Fibroblast of villous mesenchyme (primary cell): ENCODE measurements around the gene FAM124A. TPM values are rescaled to one million over a fixed set of nuclear protein-coding genes. Genes with fewer than 3 reads are reported as not detected.

ENCODE experiments used
- DNase-seq: peaks from one replicate; pipeline ENCODE4 v3.0.0-alpha.2; 2010; ENCODE audit warnings: low read depth
- H3K4me3 ChIP-seq: 2 replicates; pipeline ENCODE4 v1.5.1; 2011; ENCODE audit warnings: low read depth, mild to moderate bottlenecking, low read length
- total RNA-seq: library from RNA; depleted of rRNA; stranded (reverse); fragments of >200 nt; gene quantifications from 2 replicates; pipeline ENCODE4 v1.2.3, GENCODE V29; 2012
- TF ChIP-seq, protein P1 (sequence below): IDR thresholded peaks from 2 replicates; pipeline ENCODE4 v1.5.1; 2012; ENCODE audit warnings: low read depth, mild to moderate bottlenecking, low read length; ENCODE audit not compliant: insufficient read depth

The FAM124A gene
- total RNA-seq, 1 donor: 25.0 TPM

DNA sequence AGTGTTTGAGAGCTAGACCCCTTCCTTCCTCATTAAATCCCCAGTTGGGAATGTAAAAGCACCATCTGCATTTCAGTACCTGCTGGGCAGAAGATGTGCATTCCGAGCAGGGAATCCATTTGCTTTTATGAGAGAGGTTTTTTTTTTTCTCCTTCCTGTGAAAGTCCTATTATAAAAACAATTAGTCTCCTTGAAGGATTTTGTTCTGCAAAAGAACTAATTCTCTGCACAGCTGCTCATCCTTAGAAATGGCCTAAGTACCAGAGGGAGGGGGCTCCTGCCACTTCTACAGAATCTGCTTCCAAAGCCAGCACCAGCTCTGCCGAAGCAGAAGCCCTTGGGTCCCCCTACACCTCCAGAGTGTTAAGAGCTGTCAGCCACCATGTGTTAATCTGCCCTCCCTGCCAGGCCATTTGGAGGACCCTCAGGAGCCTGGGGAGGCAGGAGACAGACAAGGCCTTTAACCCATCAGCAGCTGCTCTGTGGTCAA, 80.9 kb downstream of the FAM124A start:
- H3K4me3 ChIP-seq: no peak overlapping the region
- TF ChIP-seq, protein P1, sequence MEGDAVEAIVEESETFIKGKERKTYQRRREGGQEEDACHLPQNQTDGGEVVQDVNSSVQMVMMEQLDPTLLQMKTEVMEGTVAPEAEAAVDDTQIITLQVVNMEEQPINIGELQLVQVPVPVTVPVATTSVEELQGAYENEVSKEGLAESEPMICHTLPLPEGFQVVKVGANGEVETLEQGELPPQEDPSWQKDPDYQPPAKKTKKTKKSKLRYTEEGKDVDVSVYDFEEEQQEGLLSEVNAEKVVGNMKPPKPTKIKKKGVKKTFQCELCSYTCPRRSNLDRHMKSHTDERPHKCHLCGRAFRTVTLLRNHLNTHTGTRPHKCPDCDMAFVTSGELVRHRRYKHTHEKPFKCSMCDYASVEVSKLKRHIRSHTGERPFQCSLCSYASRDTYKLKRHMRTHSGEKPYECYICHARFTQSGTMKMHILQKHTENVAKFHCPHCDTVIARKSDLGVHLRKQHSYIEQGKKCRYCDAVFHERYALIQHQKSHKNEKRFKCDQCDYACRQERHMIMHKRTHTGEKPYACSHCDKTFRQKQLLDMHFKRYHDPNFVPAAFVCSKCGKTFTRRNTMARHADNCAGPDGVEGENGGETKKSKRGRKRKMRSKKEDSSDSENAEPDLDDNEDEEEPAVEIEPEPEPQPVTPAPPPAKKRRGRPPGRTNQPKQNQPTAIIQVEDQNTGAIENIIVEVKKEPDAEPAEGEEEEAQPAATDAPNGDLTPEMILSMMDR: no peak
- DNase-seq: no peak

GRCh38 chr13:51303882-51304281, 81.7 kb downstream of the FAM124A start:
- DNase-seq: no peak
- TF ChIP-seq, protein P1: no peak
- no peak overlapping the region for H3K4me3 ChIP-seq

GRCh38 chr13:51305271-51305967, 83.2 kb downstream of the FAM124A start:
- no peak for DNase-seq
- TF ChIP-seq, protein P1: no peak
- H3K4me3 ChIP-seq: no peak overlapping the region

GRCh38 chr13:51308781-51309180, 86.6 kb downstream of the FAM124A start:
- no peak overlapping the region for H3K4me3 ChIP-seq
- TF ChIP-seq, protein P1: no peak
- no peak for DNase-seq

- no peak for DNase-seq
- TF ChIP-seq, protein P1: no peak
- no peak overlapping the region for H3K4me3 ChIP-seq
Measured at GRCh38 chr13:51311231-51311630, 89.0 kb downstream of the FAM124A start.

GRCh38 chr13:51311957-51312520, 89.8 kb downstream of the FAM124A start:
- no peak for DNase-seq
- H3K4me3 ChIP-seq: no peak overlapping the region
- TF ChIP-seq, protein P1: no peak
